Body of pancreas (tissue), 4 donors: ENCODE results near the gene IFI30. TPM values are rescaled to one million over a fixed set of nuclear protein-coding genes. Genes with fewer than 3 reads are reported as not detected.

Experiments used
- ATAC-seq: fragments of 150-250 bp; one replicate; pipeline ENCODE4 v1.9.1; 2016
- DNase-seq, 4 donors: peaks; one replicate each; pipeline ENCODE4 v3.0.0-alpha.2; 2019
- H3K27ac ChIP-seq, 4 donors: fragments of 200-600 bp; sonication (generic); 1 replicate in 3 of 4; 2 replicates in 1 of 4; pipeline versions ENCODE4 v1.5.1 to v1.6.1; 2016 to 2019; ENCODE audit warnings: mild to moderate bottlenecking in 1 of 4, mixed read lengths in 1 of 4, moderate library complexity in 1 of 4
- H3K27me3 ChIP-seq, 2 donors: fragments of 200-600 bp; sonication (generic); one replicate each; pipeline ENCODE4 v1.6.0; 2016; ENCODE audit warnings: mild to moderate bottlenecking in 1 of 2
- H3K36me3 ChIP-seq, 2 donors: fragments of 200-600 bp; sonication (generic); replicated peaks in 1 of 2; 2 replicates each; pipeline ENCODE4 v1.5.1; 2016; ENCODE audit warnings: low read depth in 2 of 2; ENCODE audit not compliant: insufficient read depth in 1 of 2
- H3K4me1 ChIP-seq: fragments of 200-600 bp; sonication (generic); one replicate; pipeline ENCODE4 v1.6.0; 2016
- H3K4me3 ChIP-seq, 2 donors: fragments of 200-600 bp; sonication (generic); 1 replicate in 1 of 2; 2 replicates in 1 of 2; pipeline ENCODE4 v1.5.1; 2016 to 2019
- H3K9me3 ChIP-seq, 3 donors: fragments of 200-600 bp; sonication (generic); 1 replicate in 2 of 3; 2 replicates in 1 of 3; pipeline ENCODE4 v1.5.1; 2016
- POLR2A ChIP-seq, 3 donors: fragments of 450-650 bp; IDR thresholded peaks; one replicate each; pipeline ENCODE4 v1.6.1; 2016; ENCODE audit warnings: antibody characterized with exemption in 3 of 3, mild to moderate bottlenecking in 2 of 3
- WGBS, 2 donors: methylation state at CpG; one replicate each; pipeline ENCODE4 v1.1.5; 2017; 5-methylcytosine and 5-hydroxymethylcytosine counted together
- intact Hi-C: fragments of 100-400 bp; cut with DNase I; formaldehyde crosslinking; loops from one replicate; pipeline ENCODE4 v1.15.1; 2023
- total RNA-seq, 2 donors: library from RNA; depleted of rRNA; stranded (reverse); fragments of >200 nt; gene quantifications; one replicate each; pipeline ENCODE4 v1.1.0, GENCODE V29; 2016
- TF ChIP-seq, protein P1 (sequence below), 7 experiments: fragments of 450-650 bp in 4 of 7; fragments of 200-600 bp in 3 of 7; sonication (generic) in 3 of 7; IDR thresholded peaks; one replicate each; pipeline ENCODE4 v1.5.1; 2016 to 2019; ENCODE audit warnings: antibody characterized with exemption in 7 of 7

Gene IFI30
- total RNA-seq, 2 donors from 2014 or later, result 30.3 to 32.9 TPM

DNA sequence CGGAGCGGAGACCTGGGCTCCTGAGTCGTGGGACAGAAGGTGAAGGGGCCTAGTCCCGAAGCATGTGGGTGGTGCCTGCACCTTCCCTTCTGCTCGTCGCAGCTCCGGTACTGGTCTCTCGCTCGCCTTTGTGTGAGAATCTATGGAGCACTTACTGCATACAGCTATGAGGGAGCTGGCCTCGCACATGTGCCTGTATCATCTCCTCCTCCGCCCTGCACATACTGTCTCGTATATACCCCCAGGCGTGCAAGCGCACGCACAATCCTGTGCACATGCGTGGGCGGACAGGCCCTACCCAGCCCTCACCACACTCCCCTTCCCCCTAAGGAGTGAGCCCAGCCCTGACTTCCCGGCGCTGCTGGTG, 12.0 kb upstream of the IFI30 start:
- no peak overlapping the region for H3K4me3 ChIP-seq
- intact Hi-C loops, result no loop called here
- H3K9me3 ChIP-seq, result no peaks in the 10 kb centered on the region
- 64 to 69% methylated on average over 17 to 18 of the region's 19 CpGs for WGBS, 2 donors
- H3K27ac ChIP-seq, result no peak overlapping the region
- TF ChIP-seq, protein P1, sequence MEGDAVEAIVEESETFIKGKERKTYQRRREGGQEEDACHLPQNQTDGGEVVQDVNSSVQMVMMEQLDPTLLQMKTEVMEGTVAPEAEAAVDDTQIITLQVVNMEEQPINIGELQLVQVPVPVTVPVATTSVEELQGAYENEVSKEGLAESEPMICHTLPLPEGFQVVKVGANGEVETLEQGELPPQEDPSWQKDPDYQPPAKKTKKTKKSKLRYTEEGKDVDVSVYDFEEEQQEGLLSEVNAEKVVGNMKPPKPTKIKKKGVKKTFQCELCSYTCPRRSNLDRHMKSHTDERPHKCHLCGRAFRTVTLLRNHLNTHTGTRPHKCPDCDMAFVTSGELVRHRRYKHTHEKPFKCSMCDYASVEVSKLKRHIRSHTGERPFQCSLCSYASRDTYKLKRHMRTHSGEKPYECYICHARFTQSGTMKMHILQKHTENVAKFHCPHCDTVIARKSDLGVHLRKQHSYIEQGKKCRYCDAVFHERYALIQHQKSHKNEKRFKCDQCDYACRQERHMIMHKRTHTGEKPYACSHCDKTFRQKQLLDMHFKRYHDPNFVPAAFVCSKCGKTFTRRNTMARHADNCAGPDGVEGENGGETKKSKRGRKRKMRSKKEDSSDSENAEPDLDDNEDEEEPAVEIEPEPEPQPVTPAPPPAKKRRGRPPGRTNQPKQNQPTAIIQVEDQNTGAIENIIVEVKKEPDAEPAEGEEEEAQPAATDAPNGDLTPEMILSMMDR (IDR thresholded peaks at IDR 0.05), result no peak
- no peak for TF ChIP-seq POLR2A (IDR thresholded peaks at IDR 0.05)
- H3K4me1 ChIP-seq, result peaks cover 31% of the 10 kb centered on the region
- peaks cover 0 to 2% of the 10 kb centered on the region in 2 donors for H3K36me3 ChIP-seq
- DNase-seq (no peak), ATAC-seq (no peak)
- no peaks in the 10 kb centered on the region for H3K27me3 ChIP-seq

DNA sequence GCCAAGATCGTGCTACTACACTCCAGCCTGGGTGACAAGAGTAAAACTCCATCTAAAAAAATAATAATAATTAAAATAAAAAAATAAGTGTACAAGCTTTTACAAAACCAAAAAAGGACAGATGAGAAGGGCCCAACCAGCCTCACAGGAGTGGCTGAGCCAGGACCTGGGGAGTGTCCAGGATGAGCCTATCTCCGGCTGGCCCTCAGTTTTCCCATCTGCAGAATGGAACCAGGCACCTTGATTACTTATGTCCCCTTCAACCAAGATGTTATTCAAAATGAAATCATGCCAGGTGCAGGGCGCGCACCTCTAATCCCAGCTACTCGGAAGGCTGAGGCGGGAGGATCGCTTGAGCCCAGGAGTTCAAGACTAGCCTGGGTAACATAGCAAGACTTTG, 9.5 kb upstream of the IFI30 start:
- DNase-seq (no peak), ATAC-seq (no peak)
- Histone ChIP-seq H3K27me3 (no peaks in the 10 kb centered on the region), H3K4me3 (no peak overlapping the region), H3K4me1 (peaks cover 18% of the 10 kb centered on the region), H3K36me3 (peaks cover 0 to 2% of the 10 kb centered on the region in 2 donors), H3K27ac (no peak overlapping the region), H3K9me3 (no peaks in the 10 kb centered on the region)
- TF ChIP-seq POLR2A (IDR thresholded peaks at IDR 0.05), result no peak
- TF ChIP-seq, protein P1 (IDR thresholded peaks at IDR 0.05), result no peak
- intact Hi-C loops, result no loop called here
- WGBS, 2 donors, result 90 to 98% methylated on average over 7 of the region's 7 CpGs

DNA sequence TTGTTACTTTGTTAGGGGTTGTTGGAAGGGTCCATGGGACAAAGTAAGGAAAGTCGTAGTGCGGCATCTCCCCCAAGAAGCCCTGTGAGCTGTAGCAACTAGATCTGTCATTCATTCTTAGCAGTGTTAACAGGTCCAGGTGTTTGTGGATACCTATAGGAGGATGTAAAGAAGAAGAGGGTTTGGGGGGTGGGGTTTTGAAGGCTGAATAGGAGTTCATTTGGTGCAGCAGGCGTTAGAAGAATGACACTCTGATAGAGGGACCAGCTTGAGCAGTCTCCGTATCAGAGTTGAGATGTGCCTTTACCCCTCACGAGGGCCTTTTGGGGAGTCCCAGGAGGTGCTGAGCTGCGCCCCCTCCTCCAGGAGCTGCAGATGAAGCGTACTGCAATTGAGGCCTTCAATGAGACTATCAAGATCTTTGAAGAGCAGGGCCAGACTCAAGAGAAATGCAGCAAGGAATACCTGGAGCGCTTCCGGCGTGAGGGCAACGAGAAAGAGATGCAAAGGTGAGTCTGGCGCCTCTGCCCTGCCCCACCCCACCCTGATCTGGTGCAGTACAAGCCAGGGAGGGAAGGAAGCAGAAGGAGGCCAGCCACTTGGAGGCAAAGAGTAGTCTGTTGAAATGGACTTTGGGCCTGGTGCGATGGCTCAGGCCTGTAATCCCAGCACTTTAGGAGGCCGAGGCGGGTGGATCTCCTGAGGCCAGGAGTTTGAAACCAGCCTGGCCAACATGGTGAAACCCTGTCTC, 7.6 kb upstream of the IFI30 start:
- WGBS, 2 donors, result 94 to 97% methylated on average over 13 to 15 of the region's 15 CpGs
- intact Hi-C loops, result no loop called here
- peaks cover 0 to 2% of the 10 kb centered on the region in 2 donors for H3K36me3 ChIP-seq

DNA sequence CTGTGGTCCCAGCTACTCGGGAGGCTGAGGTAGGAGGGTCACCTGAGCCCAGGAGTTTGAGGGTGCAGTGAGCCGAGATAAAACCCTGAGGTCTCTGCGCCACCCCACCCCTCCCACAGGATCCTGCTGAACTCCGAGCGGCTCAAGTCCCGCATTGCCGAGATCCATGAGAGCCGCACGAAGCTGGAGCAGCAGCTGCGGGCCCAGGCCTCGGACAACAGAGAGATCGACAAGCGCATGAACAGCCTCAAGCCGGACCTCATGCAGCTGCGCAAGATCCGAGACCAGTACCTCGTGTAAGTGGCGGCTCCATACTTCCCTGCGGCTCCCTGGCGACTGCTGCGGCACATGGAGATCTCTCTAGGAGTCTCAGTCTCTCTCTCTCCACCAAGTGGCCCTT, 6.6 kb upstream of the IFI30 start:
- H3K4me1 ChIP-seq, result peaks cover 5% of the 10 kb centered on the region
- no peak overlapping the region for H3K27ac ChIP-seq
- DNase-seq (no peak), ATAC-seq (no peak)
- peaks cover 0 to 2% of the 10 kb centered on the region in 2 donors for H3K36me3 ChIP-seq
- no peaks in the 10 kb centered on the region for H3K27me3 ChIP-seq
- intact Hi-C loops, result no loop called here
- TF ChIP-seq POLR2A (IDR thresholded peaks at IDR 0.05), result no peak
- TF ChIP-seq, protein P1 (IDR thresholded peaks at IDR 0.05), result no peak
- WGBS, 2 donors, result 93 to 94% methylated on average over 11 to 21 of the region's 21 CpGs
- no peaks in the 10 kb centered on the region for H3K9me3 ChIP-seq
- no peak overlapping the region for H3K4me3 ChIP-seq

More for the DNA sequence above, 7.6 kb upstream of the IFI30 start:
- no peaks in the 10 kb centered on the region for H3K9me3 ChIP-seq
- no peaks in the 10 kb centered on the region for H3K27me3 ChIP-seq
- DNase-seq (no peak), ATAC-seq (no peak)
- H3K27ac ChIP-seq, result no peak overlapping the region
- H3K4me1 ChIP-seq, result peaks cover 9% of the 10 kb centered on the region
- no peak overlapping the region for H3K4me3 ChIP-seq
- TF ChIP-seq POLR2A (IDR thresholded peaks at IDR 0.05), result no peak
- TF ChIP-seq, protein P1 (IDR thresholded peaks at IDR 0.05), result no peak
